ENCODE data around the gene NRG3.

DNA sequence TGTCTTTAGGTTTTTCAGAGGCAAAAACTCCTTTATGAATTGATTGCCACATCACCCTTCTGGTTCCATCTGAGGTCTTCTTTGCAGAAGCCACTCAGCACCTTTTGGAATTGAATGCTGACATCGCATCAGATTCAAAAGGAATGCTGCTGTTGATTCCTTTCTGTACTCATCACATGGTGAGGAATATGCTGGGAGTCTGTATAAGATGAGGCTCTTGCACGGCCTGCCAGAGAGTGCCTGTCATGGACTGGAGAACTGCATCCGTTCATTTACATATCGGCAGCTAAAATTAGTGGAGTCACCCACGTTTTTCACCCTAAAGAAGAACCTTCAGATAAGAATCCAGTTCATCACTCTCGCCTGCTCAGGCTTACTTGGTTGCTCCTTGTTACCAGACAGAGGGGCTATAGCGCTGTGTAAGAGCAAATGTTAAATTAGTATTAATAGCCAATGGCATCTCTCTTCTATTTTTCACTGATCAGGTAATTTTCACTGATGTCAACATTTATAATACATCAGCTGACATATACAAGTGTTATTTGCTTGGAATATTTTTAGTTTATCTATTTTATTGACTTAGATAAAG, 14.3 kb downstream of the NRG3 start:
- TF ChIP-seq POLR2AphosphoS5 (IDR thresholded peaks at IDR 0.05; ENCODE audit: borderline replicate concordance, low read depth, low read length), result no peak
- TF ChIP-seq EZH2 (IDR thresholded peaks at IDR 0.05), result no peak
- no peak for TF ChIP-seq FOXP2 (optimal IDR thresholded peaks at IDR 0.05; ENCODE audit: control extremely low read depth, extremely low read length, insufficient read depth)

All from SK-N-MC (cell line).